T-helper 2 cell treated with Interferon-gamma antibody and Interleukin-4, amounts not matched to agents 5 μg/mL and 100 μg/mL, for 36 hours (primary cell): Measurements from ENCODE around the gene HOXA5.

Source experiments
- DNase-seq: peaks from one replicate; pipeline ENCODE4 v3.0.0; 2021; ENCODE audit warnings: low spot score
- H3K27ac Mint-ChIP-seq: one replicate; pipeline ENCODE4 v1.8.0; 2021; ENCODE audit warnings: mild to moderate bottlenecking, mixed read lengths
- H3K27me3 Mint-ChIP-seq: one replicate; pipeline ENCODE4 v1.8.0; 2021; ENCODE audit warnings: low read depth, mixed read lengths
- H3K36me3 Mint-ChIP-seq: one replicate; pipeline ENCODE4 v1.8.0; 2021; ENCODE audit warnings: low read depth, mixed read lengths
- H3K4me1 Mint-ChIP-seq: one replicate; pipeline ENCODE4 v1.8.0; 2021; ENCODE audit warnings: low read depth, mixed read lengths
- H3K4me3 Mint-ChIP-seq: one replicate; pipeline ENCODE4 v1.8.0; 2022; ENCODE audit warnings: mild to moderate bottlenecking, moderate library complexity, mixed read lengths
- H3K9me3 Mint-ChIP-seq: one replicate; pipeline ENCODE4 v1.8.0; 2021; ENCODE audit warnings: mixed read lengths

The HOXA5 gene

DNA sequence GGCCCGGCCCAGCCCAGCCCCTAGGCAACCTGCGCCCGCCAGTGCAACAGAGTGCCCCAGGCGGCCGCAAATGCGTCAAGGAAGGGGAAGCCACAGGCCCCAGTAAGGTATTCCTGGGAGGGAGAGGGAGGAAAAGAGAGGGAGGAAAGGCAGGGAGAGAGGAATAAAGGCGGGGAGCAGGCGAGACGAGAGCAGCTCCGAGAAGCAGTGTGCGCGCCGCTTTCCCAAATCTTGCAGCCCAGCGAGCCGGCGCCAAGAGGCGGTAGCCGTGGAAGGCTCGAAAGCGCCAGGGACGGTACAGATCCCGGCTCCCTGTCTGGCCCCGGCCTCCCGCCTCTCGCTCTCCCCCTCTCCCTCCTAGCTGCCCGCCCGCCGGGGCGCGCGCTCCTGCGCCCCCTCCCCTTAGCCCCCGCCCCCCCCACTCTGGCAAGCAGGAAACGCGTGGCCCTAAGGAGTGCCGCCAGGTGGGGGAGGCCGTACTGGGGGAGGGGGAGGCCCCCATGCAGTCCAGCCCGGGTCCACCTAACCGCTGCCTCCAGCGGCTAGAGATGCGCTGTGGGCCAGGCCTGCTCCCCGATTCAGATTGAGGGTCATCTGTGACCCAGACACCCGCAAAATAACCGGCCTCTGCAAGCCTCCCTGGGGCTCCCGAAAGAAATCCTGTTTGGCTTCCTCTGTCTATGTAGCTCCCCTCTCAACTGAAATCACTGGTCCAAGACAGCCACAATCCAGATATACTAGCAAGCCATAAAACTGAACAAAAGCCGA is 26.4 kb upstream of the HOXA5 start:
- Mint-ChIP-seq H3K36me3 (peaks cover 8% of the 10 kb centered on the region), H3K27me3 (peaks cover 74% of the 10 kb centered on the region), H3K27ac (no peak overlapping the region), H3K4me1 (peaks cover 5% of the 10 kb centered on the region), H3K4me3 (no peak overlapping the region), H3K9me3 (no peaks in the 10 kb centered on the region)
- no peak for DNase-seq

DNA sequence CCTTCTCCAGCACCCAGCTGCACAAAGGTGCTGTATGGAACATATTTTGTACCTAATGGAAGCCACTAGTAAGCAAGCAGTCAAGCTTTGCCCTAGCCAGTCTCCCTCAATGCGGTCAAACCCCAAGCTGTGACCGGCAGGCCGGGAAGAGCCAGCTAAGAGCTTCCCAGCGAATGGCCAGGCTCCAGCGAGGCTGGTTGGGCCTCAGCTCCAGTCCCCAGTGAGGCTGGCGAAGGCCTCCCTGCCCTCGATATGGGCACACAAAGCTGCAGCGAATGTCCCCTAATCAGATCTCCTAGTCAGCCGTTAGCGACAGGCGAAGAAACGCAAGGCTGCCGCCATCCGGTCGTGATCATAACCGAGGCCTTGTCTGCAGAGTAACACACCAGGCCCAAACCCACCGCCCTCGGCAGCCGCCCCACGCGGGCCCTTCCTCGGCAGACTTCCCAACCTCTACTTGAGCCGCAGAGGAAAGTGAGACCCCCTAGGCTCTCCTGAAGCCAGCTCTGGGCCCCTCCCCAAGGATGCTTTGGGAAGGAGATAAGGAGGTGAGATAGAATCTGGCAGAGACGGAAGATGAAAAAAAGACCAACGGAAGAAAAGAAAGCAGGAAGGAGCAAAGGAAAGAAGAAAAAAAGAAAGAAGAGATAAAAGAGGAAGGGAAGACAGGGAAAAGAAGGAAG is 24.9 kb upstream of the HOXA5 start:
- H3K4me1 Mint-ChIP-seq: peaks cover 5% of the 10 kb centered on the region
- H3K4me3 Mint-ChIP-seq: no peak overlapping the region
- H3K27me3 Mint-ChIP-seq: peaks cover 82% of the 10 kb centered on the region
- H3K9me3 Mint-ChIP-seq: no peaks in the 10 kb centered on the region
- H3K36me3 Mint-ChIP-seq: peaks cover 8% of the 10 kb centered on the region
- DNase-seq: no peak
- peak overlapping the region; percentile 70 for H3K27ac Mint-ChIP-seq

DNA sequence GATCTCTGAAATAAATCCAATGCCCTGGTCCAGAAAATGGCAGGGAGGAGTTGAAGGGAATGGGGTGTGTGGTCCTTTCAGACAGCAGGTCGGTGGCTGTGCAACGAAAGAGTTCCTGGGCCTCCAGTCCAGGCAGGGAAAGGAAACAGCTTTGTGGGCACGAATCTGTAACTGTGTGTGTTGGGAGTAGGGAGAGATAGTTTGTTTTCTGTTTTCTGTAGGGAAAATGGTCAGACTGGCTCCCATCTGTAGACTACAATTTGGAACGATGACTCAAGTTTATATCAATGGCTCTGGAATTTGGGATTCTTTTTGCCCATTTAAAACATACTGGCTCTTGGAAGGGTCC is 24.4 kb upstream of the HOXA5 start:
- H3K4me3 Mint-ChIP-seq: no peak overlapping the region
- peak overlapping the region; percentile 41 for H3K27ac Mint-ChIP-seq
- no peaks in the 10 kb centered on the region for H3K9me3 Mint-ChIP-seq

DNA sequence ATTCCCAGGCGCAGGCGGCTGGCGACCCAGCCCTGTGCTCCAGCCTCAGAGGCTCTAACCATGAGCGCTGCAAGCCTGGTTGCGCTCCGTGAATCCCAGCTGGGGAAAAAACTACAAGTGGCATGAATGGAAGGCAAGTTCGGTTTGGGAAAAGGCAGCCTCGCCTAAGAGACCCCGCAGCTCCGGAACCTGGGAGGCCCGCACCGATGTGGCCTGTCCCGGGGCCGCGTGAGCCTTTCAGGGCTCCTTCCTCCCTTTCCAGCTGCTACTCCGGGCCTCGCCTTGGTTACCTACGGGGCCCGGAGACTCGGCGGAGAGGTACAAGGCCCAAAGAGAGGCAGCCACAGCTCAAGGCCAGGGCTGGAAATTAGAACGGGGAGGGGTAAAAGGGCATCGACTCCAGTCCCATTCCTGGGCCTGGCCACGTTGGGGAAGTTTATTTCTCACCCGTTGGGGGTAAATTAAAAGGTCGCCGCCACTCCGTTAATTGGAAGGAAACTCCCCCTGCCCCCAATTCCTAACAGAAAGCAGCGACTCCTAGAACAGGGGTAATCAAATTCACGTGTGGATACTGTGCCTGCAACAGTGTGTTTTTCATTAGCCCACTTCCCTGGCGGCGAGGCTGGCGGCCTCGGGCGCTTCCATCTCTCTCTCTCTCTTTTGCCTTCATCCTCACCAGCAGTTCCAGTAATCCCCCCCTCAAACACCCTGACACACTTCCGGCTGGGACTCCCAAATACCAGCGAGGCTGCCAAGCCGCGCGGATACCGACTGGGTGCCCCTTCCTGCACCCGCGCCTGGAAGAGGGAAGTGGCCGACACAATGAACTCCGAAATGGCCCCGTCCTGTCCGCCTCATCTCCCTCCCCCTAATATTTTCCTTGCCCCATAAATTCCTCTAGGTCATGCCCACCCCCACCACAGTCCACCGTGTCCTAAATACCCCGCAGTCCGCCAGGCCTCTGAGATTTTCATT is 23.3 kb upstream of the HOXA5 start:
- Mint-ChIP-seq H3K4me3 (no peak overlapping the region), H3K9me3 (no peaks in the 10 kb centered on the region)
- no peak for DNase-seq

More for the DNA sequence above, 24.4 kb upstream of the HOXA5 start:
- peaks cover 5% of the 10 kb centered on the region for H3K4me1 Mint-ChIP-seq
- no peak for DNase-seq
- peaks cover 8% of the 10 kb centered on the region for H3K36me3 Mint-ChIP-seq
- H3K27me3 Mint-ChIP-seq: peaks cover 87% of the 10 kb centered on the region

DNA sequence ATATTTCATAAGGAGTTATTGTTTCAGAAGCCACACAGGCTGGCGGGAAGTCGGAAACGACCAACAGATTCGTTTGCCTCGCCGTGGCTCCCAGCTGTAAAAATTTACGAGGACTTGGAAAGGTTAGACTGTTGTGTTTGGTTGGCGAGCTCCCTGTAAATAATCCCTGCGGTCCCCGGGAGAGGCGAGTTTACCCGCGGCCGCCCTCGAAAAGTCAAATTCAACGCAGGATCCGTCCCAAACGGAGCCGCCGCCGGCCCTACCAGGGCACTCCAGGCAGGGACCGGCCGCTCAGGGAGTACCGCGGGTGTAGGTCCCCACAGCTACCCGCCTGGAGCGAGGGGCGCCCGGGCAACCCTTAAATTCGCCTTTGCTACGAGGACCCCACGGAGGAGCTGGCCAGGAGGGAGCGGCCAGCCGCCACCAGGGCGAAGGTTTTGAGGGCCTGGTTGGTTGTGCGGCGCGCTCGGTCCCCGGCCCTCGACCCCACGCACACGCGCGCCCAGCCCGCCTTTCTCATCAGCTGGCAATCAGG is 22.6 kb upstream of the HOXA5 start:
- peaks cover 3% of the 10 kb centered on the region for H3K4me1 Mint-ChIP-seq
- H3K9me3 Mint-ChIP-seq: no peaks in the 10 kb centered on the region

More for the DNA sequence above, 23.3 kb upstream of the HOXA5 start:
- peaks cover 3% of the 10 kb centered on the region for H3K4me1 Mint-ChIP-seq
- peaks cover 3% of the 10 kb centered on the region for H3K36me3 Mint-ChIP-seq
- peak overlapping the region; percentile 85 for H3K27ac Mint-ChIP-seq
- peaks cover 89% of the 10 kb centered on the region for H3K27me3 Mint-ChIP-seq

DNA sequence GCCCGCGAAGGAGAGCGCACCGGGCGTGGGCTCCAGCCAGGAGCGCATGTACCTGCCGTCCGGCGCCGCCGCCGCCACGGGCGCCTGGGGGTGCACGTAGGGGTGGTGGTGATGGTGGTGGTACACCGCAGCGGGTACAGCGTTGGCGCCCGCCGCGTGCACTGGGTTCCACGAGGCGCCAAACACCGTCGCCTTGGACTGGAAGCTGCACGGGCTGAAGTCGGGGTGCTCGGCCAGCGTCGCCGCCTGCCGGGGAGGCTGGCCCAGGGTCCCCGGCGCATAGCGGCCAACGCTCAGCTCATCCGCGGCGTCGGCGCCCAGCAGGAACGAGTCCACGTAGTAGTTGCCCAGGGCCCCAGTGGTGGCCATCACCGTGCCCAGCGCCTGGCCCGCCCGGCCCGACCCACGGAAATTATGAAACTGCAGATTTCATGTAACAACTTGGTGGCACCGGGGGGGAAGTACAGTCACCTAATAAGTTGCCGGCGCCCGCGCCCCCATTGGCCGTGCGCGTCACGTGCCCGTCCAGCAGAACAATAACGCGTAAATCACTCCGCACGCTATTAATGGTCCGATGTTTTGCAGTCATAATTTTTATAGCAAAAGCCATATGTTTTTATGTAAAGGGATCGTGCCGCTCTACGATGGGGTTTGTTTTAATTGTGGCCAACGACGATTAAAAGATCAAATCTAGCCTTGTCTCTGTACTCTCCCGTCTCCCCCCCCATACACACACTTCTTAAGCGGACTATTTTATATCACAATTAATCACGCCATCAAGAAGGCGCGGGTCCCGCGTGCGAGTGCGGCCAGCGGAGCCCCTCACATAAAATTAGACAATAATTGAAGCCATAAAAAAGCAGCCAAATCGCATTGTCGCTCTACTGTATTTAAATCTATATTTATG is 21.9 kb upstream of the HOXA5 start, which contains the start of gene HOXA9:
TSS of gene HOXA9 (minus strand) at position 449 of the 907 bp plus-strand sequence. CDS start at position 369, 80 bp downstream.
- Mint-ChIP-seq H3K36me3 (peaks cover 2% of the 10 kb centered on the region), H3K4me1 (peaks cover 3% of the 10 kb centered on the region), H3K27me3 (peaks cover 81% of the 10 kb centered on the region), H3K4me3 (no peak within 1 kb of the TSS), H3K9me3 (no peaks in the 10 kb centered on the region), H3K27ac (peak within 1 kb of the TSS; percentile 71)
- DNase-seq: no peak

More for the DNA sequence above, 22.6 kb upstream of the HOXA5 start:
- Mint-ChIP-seq H3K27ac (peak overlapping the region; percentile 71), H3K4me3 (no peak overlapping the region), H3K27me3 (peaks cover 83% of the 10 kb centered on the region), H3K36me3 (peaks cover 2% of the 10 kb centered on the region)
- no peak for DNase-seq

DNA sequence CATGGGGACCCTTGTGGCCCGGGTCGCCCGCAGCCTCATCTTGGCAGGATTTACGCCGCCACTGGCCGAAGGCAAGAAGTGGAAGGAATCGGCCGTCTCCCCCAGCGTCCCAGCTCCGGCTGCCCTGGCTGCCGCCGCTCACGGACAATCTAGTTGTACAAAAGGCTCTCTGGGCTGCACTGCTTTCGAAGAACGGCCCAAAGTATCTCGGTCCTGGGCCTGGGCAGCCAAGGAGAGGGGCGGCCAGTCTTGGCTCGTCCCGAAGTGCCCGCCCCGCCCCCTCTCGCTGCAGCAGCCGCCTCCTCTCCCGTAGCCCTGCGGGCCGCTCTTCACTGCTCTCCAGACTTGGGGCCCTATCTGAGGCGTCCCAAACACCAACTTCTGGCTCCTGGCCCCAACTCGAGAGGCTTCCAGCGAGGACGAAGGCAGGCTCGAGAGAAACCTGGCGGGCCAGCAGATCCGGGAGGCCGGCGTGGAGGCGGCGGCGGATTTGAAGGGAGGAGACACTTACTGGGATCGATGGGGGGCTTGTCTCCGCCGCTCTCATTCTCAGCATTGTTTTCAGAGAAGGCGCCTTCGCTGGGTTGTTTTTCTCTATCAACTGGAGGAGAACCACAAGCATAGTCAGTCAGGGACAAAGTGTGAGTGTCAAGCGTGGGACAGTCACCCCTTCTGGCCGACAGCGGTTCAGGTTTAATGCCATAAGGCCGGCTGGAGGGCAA is 21.0 kb upstream of the HOXA5 start:
- Mint-ChIP-seq H3K9me3 (no peaks in the 10 kb centered on the region), H3K4me1 (peaks cover 3% of the 10 kb centered on the region), H3K27me3 (peaks cover 84% of the 10 kb centered on the region), H3K27ac (peak overlapping the region; percentile 67), H3K4me3 (no peak overlapping the region), H3K36me3 (peaks cover 2% of the 10 kb centered on the region)
- no peak for DNase-seq

DNA sequence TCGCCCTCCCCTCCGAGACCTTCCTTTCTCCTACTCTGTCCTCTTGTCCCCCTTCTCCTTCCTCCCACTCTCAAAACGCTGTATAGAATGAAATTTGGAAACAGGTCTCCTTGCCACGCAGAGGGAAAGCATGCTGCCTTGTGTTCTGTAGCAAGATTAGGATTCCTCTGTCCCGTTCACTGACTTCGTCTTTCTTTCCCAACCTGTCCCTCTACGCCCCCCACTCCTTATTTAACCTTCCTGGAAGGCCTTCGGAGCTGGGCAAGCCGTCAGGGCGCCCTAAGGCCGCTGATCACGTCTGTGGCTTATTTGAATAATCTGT is 20.5 kb upstream of the HOXA5 start:
- Mint-ChIP-seq H3K36me3 (peaks cover 2% of the 10 kb centered on the region), H3K9me3 (no peaks in the 10 kb centered on the region), H3K4me1 (peaks cover 3% of the 10 kb centered on the region), H3K27ac (no peak overlapping the region), H3K27me3 (peaks cover 85% of the 10 kb centered on the region), H3K4me3 (no peak overlapping the region)
- no peak for DNase-seq

DNA sequence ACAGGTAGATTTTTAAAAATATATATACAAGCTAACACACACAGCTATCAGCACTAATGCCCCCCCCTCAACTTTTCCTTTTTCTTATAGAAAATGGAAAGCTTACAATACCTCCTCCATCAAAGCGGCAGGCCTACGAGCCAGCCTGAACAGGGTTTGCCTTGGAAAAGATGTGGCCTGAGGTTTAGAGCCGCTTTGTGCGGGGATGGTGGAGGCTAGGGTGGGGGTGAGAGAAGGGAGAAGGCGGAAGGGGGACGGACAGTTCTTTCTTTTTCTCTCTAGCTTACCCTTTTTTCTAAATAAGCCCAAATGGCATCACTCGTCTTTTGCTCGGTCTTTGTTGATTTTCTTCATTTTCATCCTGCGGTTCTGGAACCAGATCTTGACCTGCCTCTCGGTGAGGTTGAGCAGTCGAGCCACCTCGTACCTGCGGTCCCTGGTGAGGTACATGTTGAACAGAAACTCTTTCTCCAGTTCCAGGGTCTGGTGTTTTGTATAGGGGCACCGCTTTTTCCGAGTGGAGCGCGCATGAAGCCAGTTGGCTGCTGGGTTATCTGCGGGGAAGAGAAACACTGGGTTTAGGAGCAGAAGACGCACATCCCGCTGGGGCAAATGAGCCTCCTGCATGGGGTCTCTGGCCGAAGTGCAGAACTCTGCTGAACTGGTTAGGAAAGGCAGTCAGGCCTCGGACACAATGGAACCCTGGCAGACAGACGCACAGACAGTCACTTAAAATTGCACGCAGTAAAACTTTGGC is 20.0 kb upstream of the HOXA5 start:
- Mint-ChIP-seq H3K4me1 (peaks cover under 1% of the 10 kb centered on the region), H3K4me3 (no peak overlapping the region), H3K36me3 (no peaks in the 10 kb centered on the region), H3K9me3 (no peaks in the 10 kb centered on the region), H3K27me3 (peaks cover 85% of the 10 kb centered on the region), H3K27ac (no peak overlapping the region)
- no peak for DNase-seq

DNA sequence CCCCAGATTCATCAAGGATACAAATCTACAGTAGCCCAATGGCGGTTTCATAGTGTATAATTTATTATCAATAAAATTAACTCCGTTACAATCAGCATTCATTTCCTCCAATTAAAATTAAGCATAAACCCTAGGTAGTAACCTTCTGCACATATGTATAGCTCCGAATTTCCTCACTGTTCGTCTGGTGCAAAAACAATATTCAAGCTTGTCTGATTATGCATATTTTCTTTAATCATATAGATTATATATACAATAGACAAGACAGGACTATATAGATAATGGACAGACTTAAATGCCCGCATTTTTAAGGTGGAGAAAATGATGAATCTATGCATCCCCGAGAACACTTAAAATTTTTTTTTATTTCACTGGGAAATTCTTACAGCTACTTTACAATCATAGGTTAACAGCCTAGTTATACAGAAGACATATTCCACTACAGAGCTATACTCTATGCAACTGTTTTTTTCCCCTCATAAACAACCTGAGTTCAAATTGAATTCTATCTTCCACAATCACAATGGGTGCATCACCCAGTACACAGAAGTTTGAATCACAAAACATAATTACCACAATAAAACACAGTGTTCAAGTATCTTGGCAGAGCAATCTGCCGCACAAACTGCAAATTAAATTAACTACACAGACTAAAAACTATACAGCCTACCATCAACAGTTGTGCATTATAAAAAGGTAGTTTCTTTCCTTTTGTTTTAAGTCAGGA is 19.2 kb upstream of the HOXA5 start:
- Mint-ChIP-seq H3K4me3 (no peak overlapping the region), H3K27me3 (peaks cover 85% of the 10 kb centered on the region), H3K27ac (no peak overlapping the region), H3K9me3 (no peaks in the 10 kb centered on the region), H3K4me1 (peaks cover 3% of the 10 kb centered on the region), H3K36me3 (no peaks in the 10 kb centered on the region)
- DNase-seq: no peak

DNA sequence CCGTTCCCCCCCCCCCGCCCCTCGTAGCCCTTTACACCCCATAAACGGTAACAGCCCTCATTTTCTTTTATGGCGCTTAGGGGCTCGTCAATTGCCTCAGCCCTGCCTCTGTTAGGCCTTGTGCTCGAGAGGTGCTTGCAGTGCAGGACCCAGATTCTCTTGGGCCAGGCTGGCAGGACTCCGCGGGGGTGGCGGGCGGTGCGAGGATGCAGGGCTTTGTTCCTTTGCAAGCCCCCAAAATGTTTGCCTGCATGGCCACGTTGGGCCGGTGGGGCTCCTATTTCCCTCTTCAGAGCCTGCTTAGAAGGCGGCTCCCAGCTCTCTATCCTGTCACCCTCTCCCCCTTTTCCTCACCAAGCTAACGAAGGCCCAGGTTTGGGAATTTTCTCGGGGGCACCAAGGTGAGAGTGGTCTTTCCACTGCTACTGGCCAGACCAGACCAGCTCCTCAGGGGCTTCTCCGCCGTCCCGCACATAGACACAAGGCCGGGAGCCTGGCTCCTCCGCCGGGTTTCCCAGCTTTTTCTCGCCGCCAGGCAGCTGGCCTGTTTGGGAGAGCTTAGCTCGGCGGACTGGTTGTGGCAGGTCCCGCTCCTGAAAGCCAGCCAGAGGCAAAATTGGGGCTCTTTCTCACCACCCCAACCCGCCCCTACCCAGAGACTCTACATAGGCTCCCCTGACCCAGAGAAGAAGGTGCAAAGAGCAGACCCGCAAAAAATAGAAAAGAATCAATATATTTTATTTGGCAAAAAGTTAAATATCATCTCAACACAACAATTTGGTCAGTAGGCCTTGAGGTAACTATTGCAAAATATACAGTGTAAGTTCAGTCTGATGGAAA is 18.5 kb upstream of the HOXA5 start:
- Mint-ChIP-seq H3K27ac (no peak overlapping the region), H3K4me1 (peaks cover 4% of the 10 kb centered on the region), H3K36me3 (no peaks in the 10 kb centered on the region), H3K9me3 (no peaks in the 10 kb centered on the region), H3K4me3 (no peak overlapping the region), H3K27me3 (peaks cover 85% of the 10 kb centered on the region)
- no peak for DNase-seq
